Upper lobe of left lung (tissue), 6 donors: Measurements from ENCODE around the gene PARP16. TPM values are rescaled to one million over a fixed set of nuclear protein-coding genes. Genes with fewer than 3 reads are reported as not detected.

Experiments
- ATAC-seq, 2 donors: fragments of 200-7000 bp; cut with Tn5 transposase; one replicate each; pipeline ENCODE4 v1.9.1; 2022; ENCODE audit warnings: mild to moderate bottlenecking in 2 of 2, moderate library complexity in 2 of 2; ENCODE audit not compliant: low FRiP score in 2 of 2
- DNase-seq, 2 donors: peaks; one replicate each; pipeline ENCODE4 v3.0.0-alpha.2; 2019 to 2020
- H3K27ac ChIP-seq, 4 donors: fragments of 200-600 bp; sonication (generic); one replicate each; pipeline ENCODE4 v1.5.1; 2016 to 2019
- H3K27me3 ChIP-seq, 4 donors: fragments of 200-600 bp; sonication (generic); one replicate each; pipeline ENCODE4 v1.5.1; 2017 to 2019
- H3K36me3 ChIP-seq, 4 donors: fragments of 200-600 bp; sonication (generic); one replicate each; pipeline ENCODE4 v1.5.1; 2016 to 2019
- H3K4me1 ChIP-seq, 4 donors: fragments of 200-600 bp; sonication (generic); one replicate each; pipeline ENCODE4 v1.5.1; 2018 to 2019
- H3K4me3 ChIP-seq, 4 donors: fragments of 200-600 bp; sonication (generic); one replicate each; pipeline ENCODE4 v1.5.1; 2017 to 2019; ENCODE audit warnings: mild to moderate bottlenecking in 2 of 4, moderate library complexity in 1 of 4
- H3K9me3 ChIP-seq, 4 donors: fragments of 200-600 bp; sonication (generic); one replicate each; pipeline ENCODE4 v1.5.1; 2018 to 2019
- EP300 ChIP-seq, 4 donors: sonication (generic); formaldehyde crosslinking; IDR thresholded peaks; one replicate each; pipeline ENCODE4 v1.5.1; 2017; ENCODE audit warnings: antibody characterized with exemption in 4 of 4, control low read depth in 2 of 4
- POLR2A ChIP-seq, 4 donors: fragments of 450-650 bp; IDR thresholded peaks; one replicate each; pipeline ENCODE4 v1.5.1; 2016 to 2017; ENCODE audit warnings: antibody characterized with exemption in 4 of 4, mild to moderate bottlenecking in 2 of 4
- POLR2AphosphoS5 ChIP-seq, 2 donors: sonication (generic); formaldehyde crosslinking; IDR thresholded peaks; one replicate each; pipeline ENCODE4 v1.5.1; 2017; ENCODE audit warnings: antibody characterized with exemption in 2 of 2
- WGBS, 2 donors: methylation state at CpG; one replicate each; pipeline ENCODE4 v1.1.5; 2017 to 2018; 5-methylcytosine and 5-hydroxymethylcytosine counted together
- total RNA-seq, 6 donors: library from RNA; depleted of rRNA in 4 of 6; stranded (reverse); fragments of >200 nt in 4 of 6; gene quantifications; one replicate each; pipeline versions ENCODE4 v1.1.0 to v1.2.1, GENCODE V29; 2016 to 2021
- TF ChIP-seq, protein P1 (sequence below), 6 experiments: fragments of 450-650 bp in 4 of 6; fragments of 200-600 bp in 2 of 6; sonication (generic) in 2 of 6; IDR thresholded peaks; one replicate each; pipeline ENCODE4 v1.5.1; 2016 to 2019; ENCODE audit warnings: antibody characterized with exemption in 6 of 6
- donor health status: DM: no; HTN: no; CAD: no; lungs with moderate emphysema.
- donor health status: DM: no; HTN: yes; CAD: no; lungs with severe emphysema.

Gene PARP16
- total RNA-seq, 6 donors from 2014 or later = 6.3 to 20.6 (median 7.9) TPM

- peaks cover 0 to 4% (median 0%) of the 10 kb centered on the region in 4 donors for H3K4me1 ChIP-seq
- no peaks in the 10 kb centered on the region for H3K9me3 ChIP-seq
- no peak overlapping the region for H3K4me3 ChIP-seq
- no peak overlapping the region for H3K27ac ChIP-seq
- 6 to 27% methylated on average over 3 to 9 of the region's 12 CpGs for WGBS, 2 donors
- DNase-seq (peak in 1 of 2 donors; percentile 67), ATAC-seq (no peak)
- TF ChIP-seq, protein P1, sequence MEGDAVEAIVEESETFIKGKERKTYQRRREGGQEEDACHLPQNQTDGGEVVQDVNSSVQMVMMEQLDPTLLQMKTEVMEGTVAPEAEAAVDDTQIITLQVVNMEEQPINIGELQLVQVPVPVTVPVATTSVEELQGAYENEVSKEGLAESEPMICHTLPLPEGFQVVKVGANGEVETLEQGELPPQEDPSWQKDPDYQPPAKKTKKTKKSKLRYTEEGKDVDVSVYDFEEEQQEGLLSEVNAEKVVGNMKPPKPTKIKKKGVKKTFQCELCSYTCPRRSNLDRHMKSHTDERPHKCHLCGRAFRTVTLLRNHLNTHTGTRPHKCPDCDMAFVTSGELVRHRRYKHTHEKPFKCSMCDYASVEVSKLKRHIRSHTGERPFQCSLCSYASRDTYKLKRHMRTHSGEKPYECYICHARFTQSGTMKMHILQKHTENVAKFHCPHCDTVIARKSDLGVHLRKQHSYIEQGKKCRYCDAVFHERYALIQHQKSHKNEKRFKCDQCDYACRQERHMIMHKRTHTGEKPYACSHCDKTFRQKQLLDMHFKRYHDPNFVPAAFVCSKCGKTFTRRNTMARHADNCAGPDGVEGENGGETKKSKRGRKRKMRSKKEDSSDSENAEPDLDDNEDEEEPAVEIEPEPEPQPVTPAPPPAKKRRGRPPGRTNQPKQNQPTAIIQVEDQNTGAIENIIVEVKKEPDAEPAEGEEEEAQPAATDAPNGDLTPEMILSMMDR (IDR thresholded peaks at IDR 0.05) = no peak
- TF ChIP-seq POLR2AphosphoS5 (IDR thresholded peaks at IDR 0.05) (no peak), EP300 (IDR thresholded peaks at IDR 0.05) (no peak), POLR2A (IDR thresholded peaks at IDR 0.05) (no peak)
- no peaks in the 10 kb centered on the region for H3K36me3 ChIP-seq
- no peaks in the 10 kb centered on the region for H3K27me3 ChIP-seq
Observed at GRCh38 chr15:65326117-65326526, 39.4 kb upstream of the PARP16 start.

DNA sequence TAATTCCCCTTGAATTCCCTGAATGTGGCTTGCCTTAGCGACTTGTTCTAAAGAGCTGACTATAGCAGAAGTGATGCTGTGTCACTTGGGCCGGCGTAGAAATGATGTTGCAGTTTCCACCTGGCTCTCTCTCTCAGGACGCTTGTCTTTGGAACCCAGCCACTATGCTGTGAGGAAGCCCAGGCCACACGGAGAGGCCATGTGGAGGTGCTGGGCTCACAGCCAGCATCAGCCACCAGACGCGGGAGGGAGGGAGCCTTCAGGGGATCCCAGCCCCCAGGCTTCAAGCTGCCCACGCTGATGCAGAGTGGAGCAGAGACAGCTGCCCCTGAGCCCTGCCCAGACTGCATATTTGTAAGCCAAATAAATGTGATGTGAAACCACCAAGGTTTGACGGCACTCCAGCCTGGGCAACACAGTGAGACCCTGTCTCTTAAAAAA is 36.4 kb upstream of the PARP16 start:
- H3K9me3 ChIP-seq = no peaks in the 10 kb centered on the region
- DNase-seq (no peak), ATAC-seq (no peak)
- H3K36me3 ChIP-seq = no peaks in the 10 kb centered on the region
- H3K4me1 ChIP-seq = peaks cover 0 to 4% (median 0%) of the 10 kb centered on the region in 4 donors
- no peaks in the 10 kb centered on the region for H3K27me3 ChIP-seq
- no peak overlapping the region for H3K4me3 ChIP-seq
- no peak for TF ChIP-seq POLR2A (IDR thresholded peaks at IDR 0.05)
- TF ChIP-seq POLR2AphosphoS5 (IDR thresholded peaks at IDR 0.05) = no peak
- no peak for TF ChIP-seq EP300 (IDR thresholded peaks at IDR 0.05)
- TF ChIP-seq, protein P1 (IDR thresholded peaks at IDR 0.05) = no peak
- WGBS, 2 donors = 17 to 32% methylated on average over 3 to 9 of the region's 9 CpGs
- H3K27ac ChIP-seq = no peak overlapping the region

GRCh38 chr15:65318870-65319356 is 32.2 kb upstream of the PARP16 start:
- H3K9me3 ChIP-seq = no peaks in the 10 kb centered on the region
- H3K27me3 ChIP-seq = no peaks in the 10 kb centered on the region
- no peaks in the 10 kb centered on the region for H3K36me3 ChIP-seq
- ATAC-seq (peak; percentile 94 to 97), DNase-seq (peak in 1 of 2 donors; percentile 77)
- TF ChIP-seq POLR2A (IDR thresholded peaks at IDR 0.05) = no peak
- TF ChIP-seq, protein P1 (IDR thresholded peaks at IDR 0.05) = peak; percentile 89 to 95 (median 92)
- no peak overlapping the region for H3K4me3 ChIP-seq
- H3K4me1 ChIP-seq = no peaks in the 10 kb centered on the region
- 33% methylated on average over 5 of the region's 5 CpGs for WGBS, 2 donors
- H3K27ac ChIP-seq = no peak overlapping the region

- WGBS, 2 donors = 64 to 72% methylated on average over 11 of the region's 11 CpGs
- DNase-seq (no peak), ATAC-seq (no peak)
- H3K36me3 ChIP-seq = no peaks in the 10 kb centered on the region
- H3K27ac ChIP-seq = no peak overlapping the region
- H3K4me1 ChIP-seq = no peaks in the 10 kb centered on the region
- no peaks in the 10 kb centered on the region for H3K9me3 ChIP-seq
- no peak overlapping the region for H3K4me3 ChIP-seq
- no peaks in the 10 kb centered on the region for H3K27me3 ChIP-seq
- TF ChIP-seq POLR2A (IDR thresholded peaks at IDR 0.05) (no peak), EP300 (IDR thresholded peaks at IDR 0.05) (no peak), POLR2AphosphoS5 (IDR thresholded peaks at IDR 0.05) (no peak)
- TF ChIP-seq, protein P1 (IDR thresholded peaks at IDR 0.05) = no peak
Observed at GRCh38 chr15:65312400-65312916, 25.8 kb upstream of the PARP16 start.

- H3K4me1 ChIP-seq = no peaks in the 10 kb centered on the region
- no peak overlapping the region for H3K4me3 ChIP-seq
- DNase-seq (no peak), ATAC-seq (no peak)
- no peaks in the 10 kb centered on the region for H3K27me3 ChIP-seq
- H3K36me3 ChIP-seq = no peaks in the 10 kb centered on the region
- TF ChIP-seq, protein P1 (IDR thresholded peaks at IDR 0.05) = no peak
- TF ChIP-seq POLR2A (IDR thresholded peaks at IDR 0.05) (no peak), EP300 (IDR thresholded peaks at IDR 0.05) (no peak), POLR2AphosphoS5 (IDR thresholded peaks at IDR 0.05) (no peak)
- WGBS, 2 donors = 27 to 45% methylated on average over 3 of the region's 3 CpGs
- H3K27ac ChIP-seq = no peak overlapping the region
- H3K9me3 ChIP-seq = no peaks in the 10 kb centered on the region
Observed at GRCh38 chr15:65311760-65312159, 25.1 kb upstream of the PARP16 start.
